Heart left ventricle (tissue), 16 donors: ENCODE results near the gene RXFP4. TPM values are rescaled to one million over a fixed set of nuclear protein-coding genes. Genes with fewer than 3 reads are reported as not detected.

Experiments used
- ATAC-seq, 4 donors: fragments of 200-7000 bp; cut with Tn5 transposase; one replicate each; pipeline ENCODE4 v1.9.1; 2020 to 2022; ENCODE audit warnings: moderate library complexity in 4 of 4, mild to moderate bottlenecking in 3 of 4, moderate number of reproducible peaks in 1 of 4
- DNase-seq, 5 donors: peaks; one replicate each; pipeline ENCODE4 v3.0.0-alpha.2; 2020
- H3K27ac ChIP-seq, 12 donors: fragments of 200-600 bp; sonication (generic) in 4 of 12; one replicate each; pipeline versions ENCODE4 v1.5.0 to v1.8.0; 2016 to 2022; ENCODE audit warnings: mild to moderate bottlenecking in 2 of 12
- H3K27me3 ChIP-seq, 9 donors: fragments of 200-600 bp; sonication (generic) in 2 of 9; one replicate each; pipeline versions ENCODE4 v1.5.1 to v1.8.0; 2016 to 2022; ENCODE audit warnings: mild to moderate bottlenecking in 3 of 9
- H3K36me3 ChIP-seq, 9 donors: fragments of 200-600 bp; sonication (generic) in 2 of 9; one replicate each; pipeline versions ENCODE4 v1.5.0 to v1.8.0; 2018 to 2022; ENCODE audit warnings: mild to moderate bottlenecking in 2 of 9
- H3K4me1 ChIP-seq, 12 donors: fragments of 200-600 bp; sonication (generic) in 4 of 12; one replicate each; pipeline versions ENCODE4 v1.5.0 to v1.8.0; 2016 to 2022; ENCODE audit warnings: mild to moderate bottlenecking in 3 of 12
- H3K4me3 ChIP-seq, 12 donors: fragments of 200-600 bp; sonication (generic) in 4 of 12; one replicate each; pipeline versions ENCODE4 v1.5.0 to v1.8.0; 2017 to 2022; ENCODE audit warnings: mild to moderate bottlenecking in 9 of 12, moderate library complexity in 4 of 12
- H3K9me3 ChIP-seq, 12 donors: fragments of 200-600 bp; sonication (generic) in 4 of 12; one replicate each; pipeline versions ENCODE4 v1.5.0 to v1.8.0; 2016 to 2022; ENCODE audit warnings: mild to moderate bottlenecking in 1 of 12
- POLR2A ChIP-seq, 2 donors: fragments of 450-650 bp; IDR thresholded peaks; one replicate each; pipeline ENCODE4 v1.6.1; 2017; ENCODE audit warnings: antibody characterized with exemption in 2 of 2, mild to moderate bottlenecking in 2 of 2, moderate library complexity in 2 of 2
- WGBS, 4 donors: extraction: QIAGEN DNeasy Blood & Tissue Kit in 2 of 4; methylation state at CpG; one replicate each; pipeline versions ENCODE4 v1.1.5 to v1.1.7; 2013 to 2018; 5-methylcytosine and 5-hydroxymethylcytosine counted together
- intact Hi-C, 10 donors: fragments of 100-400 bp; cut with DNase I; formaldehyde crosslinking; loops; one replicate each; pipeline versions ENCODE4 v1.11.1 to v1.14.2; 2022
- polyA plus RNA-seq, 2 donors: library from polyadenylated mRNA; stranded (reverse); fragments of 200-250 nt; gene quantifications; one replicate each; pipeline ENCODE4 v1.2.3, GENCODE V29; 2013
- total RNA-seq, 9 donors: library from RNA; depleted of rRNA in 2 of 9; stranded (reverse); fragments of >200 nt in 2 of 9; fragmentation: NEBNext Ultra II Directional in 3 of 9; extraction: Animal tissue kit (Norgen Biotek cat#: 25700) in 3 of 9; gene quantifications; one replicate each; pipeline versions ENCODE4 v1.1.0 to v1.2.4, GENCODE V29; 2016 to 2023
- TF ChIP-seq, protein P1 (sequence below), 12 donors: fragments of 200-600 bp; sonication (generic) in 4 of 12; IDR thresholded peaks; one replicate each; pipeline versions ENCODE4 v1.5.0 to v1.8.0; 2018 to 2022; ENCODE audit warnings: antibody characterized with exemption in 12 of 12, mild to moderate bottlenecking in 5 of 12
- donor health status: ischemic (EF 13 %, LVEDD 7.1; RV severe dilation, severe dysfunction).
- donor health status: healthy with polysubstance abuse.
- donor health status: DM: no; HTN: yes; CAD: no.
- donor health status: DM: no; HTN: no; CAD: no.
- donor health status: ischemic (EF 25% LVEDD 6.9; RV normal size, moderate dysfunction).
- donor health status: ischemic (EF 25% LVEDD 5.7; RV mildly dilated, moderate dysfunction).
- donor health status: healthy.
- donor health status: DM: yes; HTN: yes; CAD: no.
- donor health status: ischemic (EF 35%, LVEDD 5.7; RV mildly dilated, moderate dysfunction).
- donor health status: nonischemic (EF 11% LVEDD 7.7; RV severe dilation, severe dysfunction).
- donor health status: DM: yes; HTN: yes; CAD: no.
- donor health status: PGD.
- donor health status: ischemic (EF 29% LVEDD 5.4; RV normal size, mild dysfunction).
- donor health status: nonischemic (EF 23%, LVEDD 6.1; RV moderate dilation, normal function).

RXFP4 gene
- total and polyA plus RNA-seq, 11 donors: 0.07 TPM; not detected in 10

DNA sequence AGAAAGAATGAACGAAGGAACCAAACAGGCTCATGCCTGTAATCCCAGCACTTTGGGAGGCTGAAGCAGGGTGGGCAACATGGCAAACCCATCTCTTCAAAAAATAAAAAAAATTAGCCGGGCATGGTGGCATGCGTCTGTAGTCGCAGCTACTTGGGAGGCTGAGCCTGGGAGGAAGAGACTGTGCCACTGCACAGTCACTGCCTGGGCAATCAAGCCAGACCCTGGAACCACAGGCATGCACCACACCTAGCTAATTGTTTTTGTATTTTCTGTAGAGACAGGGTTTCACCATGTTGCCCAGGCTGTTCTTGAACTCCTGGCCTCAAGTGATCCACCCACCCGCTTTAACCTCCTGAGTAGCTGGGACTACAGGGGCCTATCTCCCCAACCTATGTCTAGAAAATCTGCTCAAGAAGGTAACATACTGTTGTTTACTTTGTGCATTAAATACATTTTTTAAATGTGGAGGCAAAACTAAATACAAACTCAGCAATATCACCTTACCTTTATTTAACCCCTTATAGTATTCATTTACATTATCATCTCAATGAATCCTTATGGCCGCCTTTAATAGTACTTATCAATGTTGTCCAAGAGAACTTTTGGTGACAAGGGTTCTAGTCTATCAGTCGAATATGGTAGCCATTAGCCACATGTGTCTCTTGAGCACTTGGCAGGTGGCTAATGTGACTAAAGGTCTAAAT is 10.0 kb upstream of the RXFP4 start:
- WGBS, 4 donors: 58 to 68% (median 59%) methylated on average over 7 of the region's 7 CpGs
- no peak for ATAC-seq
- Histone ChIP-seq H3K4me3 (peak overlapping the region in 8 of 12 donors; percentile 0 to 96 (median 18)), H3K27ac (no peak overlapping the region), H3K36me3 (peaks cover 0 to 71% (median 66%) of the 10 kb centered on the region in 9 donors), H3K9me3 (no peaks in the 10 kb centered on the region), H3K27me3 (no peaks in the 10 kb centered on the region), H3K4me1 (peaks cover 25 to 55% (median 37%) of the 10 kb centered on the region in 12 donors)
- no peak for DNase-seq
- intact Hi-C loops: loop anchor here in 4 of 10 donors (5.0 to 10.0 kb wide), 3 partner anchors 74 to 133 kb away; partner anchors contain the start of genes LAMTOR2 (in 2 of the 4), UBQLN4 (in 2 of the 4), GON4L (in 1 of the 4) and RAB25 (in 1 of the 4)
- no peak for TF ChIP-seq POLR2A (IDR thresholded peaks at IDR 0.05)
- TF ChIP-seq, protein P1, sequence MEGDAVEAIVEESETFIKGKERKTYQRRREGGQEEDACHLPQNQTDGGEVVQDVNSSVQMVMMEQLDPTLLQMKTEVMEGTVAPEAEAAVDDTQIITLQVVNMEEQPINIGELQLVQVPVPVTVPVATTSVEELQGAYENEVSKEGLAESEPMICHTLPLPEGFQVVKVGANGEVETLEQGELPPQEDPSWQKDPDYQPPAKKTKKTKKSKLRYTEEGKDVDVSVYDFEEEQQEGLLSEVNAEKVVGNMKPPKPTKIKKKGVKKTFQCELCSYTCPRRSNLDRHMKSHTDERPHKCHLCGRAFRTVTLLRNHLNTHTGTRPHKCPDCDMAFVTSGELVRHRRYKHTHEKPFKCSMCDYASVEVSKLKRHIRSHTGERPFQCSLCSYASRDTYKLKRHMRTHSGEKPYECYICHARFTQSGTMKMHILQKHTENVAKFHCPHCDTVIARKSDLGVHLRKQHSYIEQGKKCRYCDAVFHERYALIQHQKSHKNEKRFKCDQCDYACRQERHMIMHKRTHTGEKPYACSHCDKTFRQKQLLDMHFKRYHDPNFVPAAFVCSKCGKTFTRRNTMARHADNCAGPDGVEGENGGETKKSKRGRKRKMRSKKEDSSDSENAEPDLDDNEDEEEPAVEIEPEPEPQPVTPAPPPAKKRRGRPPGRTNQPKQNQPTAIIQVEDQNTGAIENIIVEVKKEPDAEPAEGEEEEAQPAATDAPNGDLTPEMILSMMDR (IDR thresholded peaks at IDR 0.05): no peak

DNA sequence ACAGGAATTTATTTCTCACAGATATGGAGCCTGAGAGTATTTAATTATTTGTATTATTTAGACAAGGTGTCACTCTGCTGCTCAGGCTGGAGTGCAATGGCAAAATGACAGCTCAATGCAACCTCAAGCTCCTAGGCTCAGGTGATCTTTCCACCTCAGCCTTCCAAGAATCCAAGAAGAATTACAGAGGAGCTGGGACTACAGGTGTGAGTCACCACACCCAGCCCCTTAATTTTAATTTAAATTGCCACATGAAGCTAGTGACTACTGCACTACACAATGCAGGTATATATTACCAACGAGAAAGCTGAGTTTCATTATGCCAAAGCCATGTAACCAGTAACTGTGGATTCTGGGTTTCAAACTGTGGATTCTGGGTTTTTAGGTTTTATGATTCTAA is 9.4 kb upstream of the RXFP4 start:
- peaks cover 0 to 65% (median 60%) of the 10 kb centered on the region in 9 donors for H3K36me3 ChIP-seq
- no peaks in the 10 kb centered on the region for H3K9me3 ChIP-seq
- H3K27ac ChIP-seq: no peak overlapping the region
- TF ChIP-seq POLR2A (IDR thresholded peaks at IDR 0.05): no peak
- TF ChIP-seq, protein P1 (IDR thresholded peaks at IDR 0.05): no peak
- intact Hi-C loops: loop anchor here in 4 of 10 donors (5.0 to 10.0 kb wide), 3 partner anchors 75 to 133 kb away; partner anchors contain the start of genes LAMTOR2 (in 2 of the 4), UBQLN4 (in 2 of the 4), GON4L (in 1 of the 4) and RAB25 (in 1 of the 4)
- peak overlapping the region in 6 of 12 donors; percentile 11 to 96 (median 81) for H3K4me3 ChIP-seq
- H3K27me3 ChIP-seq: no peaks in the 10 kb centered on the region
- H3K4me1 ChIP-seq: peaks cover 25 to 55% (median 37%) of the 10 kb centered on the region in 12 donors
- DNase-seq (no peak), ATAC-seq (no peak)
- 41 to 65% (median 57%) methylated on average over 1 of the region's 1 CpG for WGBS, 4 donors

DNA sequence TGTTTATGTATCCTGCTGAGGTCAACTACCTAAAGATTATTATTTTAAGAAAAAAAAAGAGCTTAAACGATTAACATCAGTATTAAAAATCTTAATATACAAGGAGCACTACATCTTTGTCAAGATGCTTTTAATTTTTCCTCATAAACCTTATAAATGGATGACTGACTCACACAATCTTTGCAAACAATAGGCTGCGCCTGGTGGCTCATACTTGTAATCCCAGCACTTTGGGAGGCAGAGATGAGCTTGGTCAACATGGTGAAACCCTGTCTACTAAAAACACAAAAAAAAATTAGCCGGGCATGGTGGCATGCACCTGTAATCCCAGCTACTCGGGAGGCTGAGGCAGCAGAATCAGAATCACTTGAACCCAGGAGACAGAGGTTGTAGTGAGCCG is 9.0 kb upstream of the RXFP4 start:
- Histone ChIP-seq H3K27me3 (no peaks in the 10 kb centered on the region), H3K4me3 (peak overlapping the region in 6 of 12 donors; percentile 70 to 96 (median 89)), H3K27ac (no peak overlapping the region), H3K4me1 (peaks cover 25 to 55% (median 37%) of the 10 kb centered on the region in 12 donors), H3K36me3 (peaks cover 0 to 61% (median 56%) of the 10 kb centered on the region in 9 donors), H3K9me3 (no peaks in the 10 kb centered on the region)
- WGBS, 4 donors: 74 to 83% (median 80%) methylated on average over 5 of the region's 5 CpGs
- ATAC-seq (no peak), DNase-seq (no peak)
- intact Hi-C loops: loop anchor here in 4 of 10 donors (5.0 to 10.0 kb wide), 3 partner anchors 75 to 132 kb away; partner anchors contain the start of genes LAMTOR2 (in 2 of the 4), UBQLN4 (in 2 of the 4), GON4L (in 1 of the 4) and RAB25 (in 1 of the 4)
- no peak for TF ChIP-seq POLR2A (IDR thresholded peaks at IDR 0.05)
- TF ChIP-seq, protein P1 (IDR thresholded peaks at IDR 0.05): no peak

DNA sequence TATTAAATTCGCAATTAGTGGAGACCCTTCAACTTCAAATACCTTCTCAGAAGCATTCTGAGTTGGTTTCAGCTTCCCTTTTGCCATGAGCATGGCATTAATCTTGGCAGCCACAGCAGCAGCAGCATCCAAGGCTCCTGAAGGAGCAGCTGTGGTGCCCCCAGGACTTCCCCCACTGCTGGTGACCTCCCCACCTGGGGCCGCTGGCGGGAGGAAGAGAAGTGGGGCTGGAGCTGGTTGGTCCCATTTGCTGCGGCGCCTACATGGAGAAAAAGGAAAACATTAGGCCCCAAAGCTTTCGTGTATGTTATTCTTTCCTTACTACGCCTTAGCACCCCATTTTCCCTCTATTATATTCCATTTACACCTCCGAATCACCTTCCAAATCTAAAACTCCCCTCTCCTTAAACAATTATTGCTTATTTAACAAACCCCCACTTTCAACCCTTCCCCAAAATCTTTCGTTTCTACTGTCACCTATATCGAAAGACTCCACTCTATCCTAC is 7.8 kb upstream of the RXFP4 start:
- Histone ChIP-seq H3K9me3 (no peaks in the 10 kb centered on the region), H3K27ac (peak overlapping the region; percentile 69 to 96 (median 93)), H3K4me3 (peak overlapping the region; percentile 63 to 96 (median 76)), H3K4me1 (peaks cover 25 to 63% (median 42%) of the 10 kb centered on the region in 12 donors), H3K27me3 (no peaks in the 10 kb centered on the region), H3K36me3 (peaks cover 0 to 50% (median 46%) of the 10 kb centered on the region in 9 donors)
- WGBS, 4 donors: 3 to 5% (median 4%) methylated on average over 10 of the region's 10 CpGs
- DNase-seq (no peak), ATAC-seq (no peak)
- intact Hi-C loops: loop anchor here in 4 of 10 donors (2.0 to 10.0 kb wide), 4 partner anchors 45 to 131 kb away; partner anchors contain the start of genes LAMTOR2 (in 2 of the 4), UBQLN4 (in 2 of the 4), ARHGEF2 (in 1 of the 4) and GON4L (in 1 of the 4)
- TF ChIP-seq POLR2A (IDR thresholded peaks at IDR 0.05): no peak
- TF ChIP-seq, protein P1 (IDR thresholded peaks at IDR 0.05): no peak
